HL-60 (cell line): ENCODE data around the gene FADS3.

Experiments
- DNase-seq, 2 experiments: peaks; one replicate each; pipeline ENCODE4 v3.0.0-alpha.2; 2010 to 2020; ENCODE audit warnings: low read depth in 1 of 2, low spot score in 1 of 2
- H3K27ac ChIP-seq: fragments of 250-450 bp; sonication (Bioruptor Pico); replicated peaks from 2 replicates; pipeline ENCODE4 v1.5.1; 2020; ENCODE audit warnings: mild to moderate bottlenecking, moderate library complexity
- H3K27me3 ChIP-seq: fragments of 250-450 bp; sonication (Bioruptor Pico); 2 replicates; pipeline ENCODE4 v1.5.1; 2021; ENCODE audit warnings: mild to moderate bottlenecking, moderate library complexity; ENCODE audit not compliant: insufficient read depth, poor library complexity, severe bottlenecking
- H3K4me3 ChIP-seq: replicated peaks from 2 replicates; pipeline ENCODE4 v1.5.1; 2011; ENCODE audit warnings: mild to moderate bottlenecking, control low read depth, low read length; ENCODE audit not compliant: insufficient read depth
- CTCF ChIP-seq: IDR thresholded peaks from one replicate; pipeline ENCODE4 v1.5.1; 2011; ENCODE audit warnings: low read length, control low read depth, inconsistent platforms; ENCODE audit not compliant: insufficient read depth
- GABPA ChIP-seq: IDR thresholded peaks from 2 replicates; pipeline ENCODE4 v1.6.1; 2012; ENCODE audit warnings: low read depth
- POLR2AphosphoS5 ChIP-seq: IDR thresholded peaks from 2 replicates; pipeline ENCODE4 v1.6.1; 2012; ENCODE audit warnings: low read depth
- REST ChIP-seq: IDR thresholded peaks from 2 replicates; pipeline ENCODE4 v1.6.1; 2012; ENCODE audit warnings: low read depth; ENCODE audit not compliant: insufficient replicate concordance
- SPI1 ChIP-seq: IDR thresholded peaks from 2 replicates; pipeline ENCODE4 v1.6.1; 2012; ENCODE audit warnings: low read depth, mild to moderate bottlenecking, borderline replicate concordance

FADS3 gene

DNA sequence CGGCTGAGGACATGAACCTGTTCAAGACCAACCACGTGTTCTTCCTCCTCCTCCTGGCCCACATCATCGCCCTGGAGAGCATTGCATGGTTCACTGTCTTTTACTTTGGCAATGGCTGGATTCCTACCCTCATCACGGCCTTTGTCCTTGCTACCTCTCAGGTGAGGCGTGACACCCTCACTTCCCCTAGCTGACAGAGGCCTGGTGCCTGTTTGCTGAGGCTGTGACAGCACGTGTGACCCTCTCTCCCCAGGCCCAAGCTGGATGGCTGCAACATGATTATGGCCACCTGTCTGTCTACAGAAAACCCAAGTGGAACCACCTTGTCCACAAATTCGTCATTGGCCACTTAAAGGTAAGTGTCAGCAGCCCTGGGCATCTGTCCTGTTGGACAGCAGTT lies 51.0 kb downstream of the FADS3 start:
- H3K27ac ChIP-seq = no peak overlapping the region
- TF ChIP-seq GABPA (no peak), POLR2AphosphoS5 (no peak), REST (no peak), SPI1 (no peak), CTCF (no peak)
- no peak for DNase-seq

DNA sequence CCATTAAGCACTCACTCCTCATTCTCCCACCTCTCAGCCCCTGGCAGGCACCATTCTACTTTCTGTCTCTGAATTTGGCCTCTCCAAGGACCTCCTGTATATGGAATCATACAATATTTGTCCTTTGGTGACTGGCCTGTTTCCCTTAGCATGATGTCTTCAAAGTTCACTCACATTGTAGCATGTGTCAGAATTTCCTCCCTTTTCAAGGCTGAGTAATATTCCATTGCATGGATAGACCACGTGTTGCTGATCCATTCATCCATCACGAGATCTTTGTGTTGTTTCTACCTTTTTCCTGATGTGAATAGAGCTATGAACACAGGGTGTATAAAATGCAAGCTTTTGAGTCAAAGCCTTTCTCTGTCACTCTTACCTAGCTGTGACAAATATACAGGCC lies 51.6 kb downstream of the FADS3 start:
- TF ChIP-seq SPI1 = no peak
- no peak for TF ChIP-seq GABPA
- no peak for TF ChIP-seq CTCF
- no peak for TF ChIP-seq POLR2AphosphoS5
- TF ChIP-seq REST = no peak
- Histone ChIP-seq H3K27me3 (no peaks in the 10 kb centered on the region), H3K27ac (no peak overlapping the region), H3K4me3 (no peak overlapping the region)
- DNase-seq = no peak

More for the DNA sequence above, 51.0 kb downstream of the FADS3 start:
- Histone ChIP-seq H3K27me3 (no peaks in the 10 kb centered on the region), H3K4me3 (no peak overlapping the region)

DNA sequence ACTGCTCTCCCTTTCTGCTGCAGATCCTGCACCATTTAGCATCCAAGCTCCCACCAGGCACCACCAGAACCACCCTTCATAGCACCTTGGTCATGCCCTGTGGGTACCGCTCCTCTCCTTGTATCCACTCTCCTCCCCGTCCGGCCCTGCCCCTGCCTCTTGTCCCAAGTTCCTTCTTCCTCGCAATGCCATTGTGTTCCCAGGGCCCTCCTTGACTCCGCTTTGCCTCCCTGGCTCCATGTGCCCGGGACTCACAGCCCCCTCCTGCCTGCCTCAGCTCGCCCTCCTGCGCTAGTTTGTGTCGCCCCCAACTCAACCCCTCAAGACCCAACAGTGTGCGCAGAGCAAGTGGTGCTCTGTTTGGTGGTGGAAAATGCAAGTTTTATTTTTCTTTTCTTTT lies 52.4 kb downstream of the FADS3 start:
- Histone ChIP-seq H3K27ac (no peak overlapping the region), H3K4me3 (no peak overlapping the region), H3K27me3 (no peaks in the 10 kb centered on the region)
- no peak for DNase-seq
- TF ChIP-seq GABPA = no peak
- TF ChIP-seq POLR2AphosphoS5 = no peak
- TF ChIP-seq CTCF = no peak
- no peak for TF ChIP-seq SPI1
- TF ChIP-seq REST = no peak
